Mesenchymal stem cell (in vitro differentiated cells and primary cell): Measurements from ENCODE around the gene DNAH9.

Experiments
- DNase-seq: peaks from one replicate; pipeline ENCODE4 v3.0.0-alpha.2; 2013
- H2AFZ ChIP-seq: one replicate; pipeline ENCODE4 v1.6.1; 2013; ENCODE audit warnings: low read depth, mild to moderate bottlenecking, control low read depth, inconsistent platforms, low read length, moderate library complexity
- H2AK5ac ChIP-seq: 2 replicates; pipeline ENCODE4 v1.6.1; 2013; ENCODE audit warnings: low read length, moderate library complexity, mild to moderate bottlenecking, inconsistent platforms; ENCODE audit not compliant: severe bottlenecking
- H2BK120ac ChIP-seq: one replicate; pipeline ENCODE4 v1.6.1; 2013; ENCODE audit warnings: low read depth, mild to moderate bottlenecking, inconsistent platforms, low read length, moderate library complexity
- H2BK12ac ChIP-seq, 2 experiments: one replicate each; pipeline ENCODE4 v1.6.1; 2013; ENCODE audit warnings: inconsistent platforms in 2 of 2, low read length in 2 of 2, mild to moderate bottlenecking in 2 of 2, moderate library complexity in 2 of 2, control low read depth in 1 of 2
- H2BK15ac ChIP-seq: one replicate; pipeline ENCODE4 v1.6.1; 2013; ENCODE audit warnings: mild to moderate bottlenecking, low read depth, inconsistent platforms; ENCODE audit not compliant: poor library complexity, severe bottlenecking
- H2BK5ac ChIP-seq: 2 replicates; pipeline ENCODE4 v1.6.1; 2013; ENCODE audit warnings: low read depth, mild to moderate bottlenecking, low read length, control low read depth, inconsistent platforms; ENCODE audit not compliant: poor library complexity, severe bottlenecking
- H3K14ac ChIP-seq, 2 experiments: one replicate each; pipeline ENCODE4 v1.6.1; 2013; ENCODE audit warnings: inconsistent platforms in 2 of 2, low read length in 2 of 2, control low read depth in 1 of 2, mild to moderate bottlenecking in 1 of 2, moderate library complexity in 1 of 2
- H3K18ac ChIP-seq, 2 experiments: one replicate each; pipeline ENCODE4 v1.6.1; 2013; ENCODE audit warnings: inconsistent platforms in 2 of 2, low read length in 2 of 2, control low read depth in 1 of 2, low read depth in 1 of 2, mild to moderate bottlenecking in 1 of 2
- H3K23ac ChIP-seq, 2 experiments: one replicate each; pipeline ENCODE4 v1.6.1; 2013; ENCODE audit warnings: inconsistent platforms in 2 of 2, low read length in 2 of 2, mild to moderate bottlenecking in 2 of 2, moderate library complexity in 2 of 2, control low read depth in 1 of 2
- H3K27ac ChIP-seq: 2 replicates; pipeline ENCODE4 v1.5.1; 2013; ENCODE audit warnings: mild to moderate bottlenecking, moderate library complexity, low read length, control low read depth, inconsistent platforms; ENCODE audit not compliant: poor library complexity, severe bottlenecking
- H3K27me3 ChIP-seq, 2 experiments: 2 replicates each; pipeline versions ENCODE4 v1.6.1 to v1.7.0; 2013; ENCODE audit warnings: low read length in 2 of 2, mild to moderate bottlenecking in 2 of 2, moderate library complexity in 2 of 2, control low read depth in 1 of 2, inconsistent platforms in 1 of 2; ENCODE audit not compliant: control insufficient read depth in 1 of 2, insufficient read depth in 1 of 2
- H3K36me3 ChIP-seq, 2 experiments: 2 replicates each; pipeline versions ENCODE4 v1.6.1 to v1.7.0; 2013; ENCODE audit warnings: low read length in 2 of 2, control low read depth in 1 of 2, inconsistent platforms in 1 of 2, low read depth in 1 of 2, mild to moderate bottlenecking in 1 of 2; ENCODE audit not compliant: insufficient read depth in 2 of 2, control insufficient read depth in 1 of 2
- H3K4ac ChIP-seq, 2 experiments: one replicate each; pipeline ENCODE4 v1.6.1; 2013; ENCODE audit warnings: inconsistent platforms in 2 of 2, low read length in 2 of 2, mild to moderate bottlenecking in 2 of 2, moderate library complexity in 2 of 2, control low read depth in 1 of 2, low read depth in 1 of 2
- H3K4me1 ChIP-seq: 2 replicates; pipeline ENCODE4 v1.6.1; 2013; ENCODE audit warnings: low read depth, low read length, control low read depth; ENCODE audit not compliant: control insufficient read depth, insufficient read depth
- H3K4me2 ChIP-seq: 2 replicates; pipeline ENCODE4 v1.6.1; 2013; ENCODE audit warnings: low read length, mild to moderate bottlenecking, inconsistent platforms; ENCODE audit not compliant: poor library complexity, severe bottlenecking
- H3K4me3 ChIP-seq, 2 experiments: 2 replicates each; pipeline versions ENCODE4 v1.5.1 to v1.7.0; 2013; ENCODE audit warnings: low read length in 2 of 2, mild to moderate bottlenecking in 2 of 2, control low read depth in 1 of 2, low read depth in 1 of 2; ENCODE audit not compliant: insufficient read depth in 1 of 2
- H3K79me1 ChIP-seq: replicated peaks from 2 replicates; pipeline ENCODE4 v1.6.1; 2013; ENCODE audit warnings: mild to moderate bottlenecking, control low read depth, low read length, inconsistent platforms; ENCODE audit not compliant: poor library complexity, severe bottlenecking
- H3K9ac ChIP-seq: 2 replicates; pipeline ENCODE4 v1.7.0; 2013; ENCODE audit warnings: mild to moderate bottlenecking, low read length, moderate library complexity
- H3K9me3 ChIP-seq: 2 replicates; pipeline ENCODE4 v1.7.0; 2013; ENCODE audit warnings: mild to moderate bottlenecking, low read length; ENCODE audit not compliant: control insufficient read depth
- H4K8ac ChIP-seq: one replicate; pipeline ENCODE4 v1.6.1; 2013; ENCODE audit warnings: inconsistent platforms, mild to moderate bottlenecking, low read length, moderate library complexity
- H4K91ac ChIP-seq: one replicate; pipeline ENCODE4 v1.6.1; 2013; ENCODE audit warnings: mild to moderate bottlenecking, low read length, inconsistent platforms
- WGBS: methylation state at CpG from one replicate; pipeline ENCODE4 v1.1.7; 2013; ENCODE audit warnings: mixed read lengths; 5-methylcytosine and 5-hydroxymethylcytosine counted together

The DNAH9 gene

GRCh38 chr17:11561702-11562101 lies 36.6 kb upstream of the DNAH9 start:
- Histone ChIP-seq H2BK5ac (no peak overlapping the region), H3K4me3 (no peak overlapping the region), H2BK12ac (no peak overlapping the region), H4K91ac (no peak overlapping the region), H2AK5ac (no peak overlapping the region), H3K4me2 (no peak overlapping the region), H4K8ac (no peak overlapping the region), H3K79me1 (no peaks in the 10 kb centered on the region), H3K4ac (no peak overlapping the region), H3K18ac (no peak overlapping the region), H3K14ac (no peak overlapping the region), H3K9ac (no peak overlapping the region), H3K9me3 (peaks cover 2% of the 10 kb centered on the region), H2AFZ (no peak overlapping the region), H3K4me1 (no peaks in the 10 kb centered on the region), H3K36me3 (no peaks in the 10 kb centered on the region), H3K27me3 (no peaks in the 10 kb centered on the region), H2BK15ac (no peak overlapping the region), H3K27ac (no peak overlapping the region), H2BK120ac (no peak overlapping the region), H3K23ac (no peak overlapping the region)
- DNase-seq, result no peak
- 57% methylated on average over 1 of the region's 2 CpGs for WGBS

GRCh38 chr17:11564589-11565380 lies 33.5 kb upstream of the DNAH9 start:
- Histone ChIP-seq H3K4me2 (no peak overlapping the region), H3K79me1 (no peaks in the 10 kb centered on the region), H3K4me1 (no peaks in the 10 kb centered on the region), H2BK15ac (no peak overlapping the region), H3K23ac (no peak overlapping the region), H3K36me3 (no peaks in the 10 kb centered on the region), H2BK12ac (no peak overlapping the region), H4K91ac (no peak overlapping the region), H3K27ac (no peak overlapping the region), H3K14ac (no peak overlapping the region), H3K9ac (no peak overlapping the region), H2BK5ac (no peak overlapping the region), H2BK120ac (no peak overlapping the region), H3K4ac (no peak overlapping the region), H2AK5ac (no peak overlapping the region), H2AFZ (no peak overlapping the region), H3K18ac (no peak overlapping the region), H4K8ac (no peak overlapping the region), H3K27me3 (no peaks in the 10 kb centered on the region), H3K9me3 (no peaks in the 10 kb centered on the region), H3K4me3 (no peak overlapping the region)
- 52% methylated on average over 2 of the region's 3 CpGs for whole genome bisulfite sequencing
- no peak for DNase-seq

GRCh38 chr17:11565591-11565990 lies 32.7 kb upstream of the DNAH9 start:
- Histone ChIP-seq H3K27ac (no peak overlapping the region), H3K18ac (no peak overlapping the region), H3K4me3 (no peak overlapping the region), H2AFZ (no peak overlapping the region), H3K4ac (no peak overlapping the region), H3K27me3 (no peaks in the 10 kb centered on the region), H2BK12ac (no peak overlapping the region), H2BK120ac (no peak overlapping the region), H3K4me1 (no peaks in the 10 kb centered on the region), H3K14ac (no peak overlapping the region), H4K91ac (no peak overlapping the region), H3K79me1 (no peaks in the 10 kb centered on the region), H3K23ac (no peak overlapping the region), H4K8ac (no peak overlapping the region), H3K4me2 (no peak overlapping the region), H3K36me3 (no peaks in the 10 kb centered on the region), H3K9ac (no peak overlapping the region), H3K9me3 (peaks cover 2% of the 10 kb centered on the region), H2AK5ac (no peak overlapping the region), H2BK5ac (no peak overlapping the region), H2BK15ac (no peak overlapping the region)
- no peak for DNase-seq
- 69% methylated on average over 4 of the region's 4 CpGs for whole genome bisulfite sequencing

GRCh38 chr17:11578998-11579397 lies 19.3 kb upstream of the DNAH9 start:
- H3K27me3 ChIP-seq, result no peaks in the 10 kb centered on the region
- 67% methylated on average over 1 of the region's 3 CpGs for WGBS
- no peak overlapping the region for H3K4ac ChIP-seq
- no peak overlapping the region for H4K91ac ChIP-seq
- no peak overlapping the region for H3K18ac ChIP-seq
- no peak overlapping the region for H3K4me3 ChIP-seq
- no peak for DNase-seq
- no peaks in the 10 kb centered on the region for H3K4me1 ChIP-seq
- H2AFZ ChIP-seq, result no peak overlapping the region
- H3K9me3 ChIP-seq, result no peaks in the 10 kb centered on the region
- no peaks in the 10 kb centered on the region for H3K79me1 ChIP-seq
- H3K4me2 ChIP-seq, result no peak overlapping the region
- no peak overlapping the region for H3K27ac ChIP-seq
- H2BK12ac ChIP-seq, result no peak overlapping the region
- no peak overlapping the region for H2BK15ac ChIP-seq
- H2AK5ac ChIP-seq, result no peak overlapping the region
- no peak overlapping the region for H4K8ac ChIP-seq
- no peak overlapping the region for H3K14ac ChIP-seq
- no peak overlapping the region for H3K23ac ChIP-seq
- H3K36me3 ChIP-seq, result no peaks in the 10 kb centered on the region
- H2BK120ac ChIP-seq, result no peak overlapping the region
- H3K9ac ChIP-seq, result no peak overlapping the region
- no peak overlapping the region for H2BK5ac ChIP-seq
